WTC11 (cell line): ENCODE measurements around the gene HSDL2. TPM values are rescaled to one million over a fixed set of nuclear protein-coding genes. Genes with fewer than 3 reads are reported as not detected.

ENCODE experiments used
- ATAC-seq: fragments of 200-7000 bp; cut with Tn5 transposase; 2 replicates; pipeline ENCODE4 v1.10.0; 2021; ENCODE audit warnings: mild to moderate bottlenecking, moderate library complexity
- CTCF ChIA-PET: fragments of 300-600 bp; sonication (Branson Sonifier 250); formaldehyde crosslinking; loops from one replicate; lab custom pipeline; 2021; ENCODE audit warnings: antibody characterized with exemption; lab: Charles Lee
- POLR2A ChIA-PET: fragments of 350-600 bp; sonication (Branson Sonifier 250); formaldehyde crosslinking; loops from one replicate; lab custom pipeline; 2021; ENCODE audit warnings: antibody characterized with exemption; lab: Charles Lee
- DNase-seq: peaks from one replicate; pipeline ENCODE4 v3.0.0; 2021; ENCODE audit warnings: low spot score
- H3K27ac Mint-ChIP-seq: 2 replicates; pipeline ENCODE4 v1.8.0; 2021; ENCODE audit warnings: mixed read lengths
- H3K27me3 Mint-ChIP-seq: 2 replicates; pipeline ENCODE4 v1.8.0; 2021; ENCODE audit warnings: low read depth, mild to moderate bottlenecking, moderate library complexity, mixed read lengths
- H3K36me3 Mint-ChIP-seq: 2 replicates; pipeline ENCODE4 v1.8.0; 2021; ENCODE audit warnings: mixed read lengths
- H3K4me1 Mint-ChIP-seq: 2 replicates; pipeline ENCODE4 v1.8.0; 2022; ENCODE audit warnings: mixed read lengths
- H3K4me3 Mint-ChIP-seq: 2 replicates; pipeline ENCODE4 v1.8.0; 2021; ENCODE audit warnings: mild to moderate bottlenecking, moderate library complexity, mixed read lengths
- H3K9me3 Mint-ChIP-seq: 2 replicates; pipeline ENCODE4 v1.8.0; 2021; ENCODE audit warnings: mixed read lengths
- HMGA2 ChIP-seq: fragments of 250-450 bp; sonication (Bioruptor Pico); IDR thresholded peaks from 2 replicates; pipeline ENCODE4 v1.4.0; 2021; ENCODE audit warnings: mild to moderate bottlenecking, moderate library complexity
- RELA ChIP-seq: sonication (generic); formaldehyde crosslinking; IDR thresholded peaks from 2 replicates; pipeline ENCODE4 v1.8.1; 2022; ENCODE audit warnings: missing genetic modification reagents, mild to moderate bottlenecking, borderline replicate concordance
- TP53 ChIP-seq: sonication (generic); formaldehyde crosslinking; IDR thresholded peaks from 2 replicates; pipeline ENCODE4 v1.8.1; 2023; ENCODE audit warnings: mild to moderate bottlenecking, missing genetic modification reagents
- total RNA-seq: library from RNA; stranded (reverse); gene quantifications from 3 replicates; pipeline ENCODE4 v1.2.3, GENCODE V29; 2021
- TF ChIP-seq, protein P1 (sequence below): sonication (generic); formaldehyde crosslinking; IDR thresholded peaks from 2 replicates; pipeline ENCODE4 v1.8.0; 2023; ENCODE audit warnings: missing genetic modification reagents, mild to moderate bottlenecking, borderline replicate concordance
- TF ChIP-seq, protein P2 (sequence below): fragments of 250-450 bp; sonication (Bioruptor Pico); IDR thresholded peaks from 2 replicates; pipeline ENCODE4 v2.1.2; 2022; ENCODE audit warnings: mild to moderate bottlenecking, moderate library complexity
- TF ChIP-seq, protein P3 (sequence below): sonication (generic); formaldehyde crosslinking; IDR thresholded peaks from 2 replicates; pipeline ENCODE4 v1.8.1; 2022; ENCODE audit warnings: low read depth, missing genetic modification reagents, borderline replicate concordance
- TF ChIP-seq, protein P4 (sequence below): fragments of 250-450 bp; sonication (Bioruptor Pico); IDR thresholded peaks from 2 replicates; pipeline ENCODE4 v1.9.0; 2021; ENCODE audit warnings: mild to moderate bottlenecking

Gene HSDL2
- total RNA-seq, 1 experiment from 2014 or later = 13.8 TPM

DNA sequence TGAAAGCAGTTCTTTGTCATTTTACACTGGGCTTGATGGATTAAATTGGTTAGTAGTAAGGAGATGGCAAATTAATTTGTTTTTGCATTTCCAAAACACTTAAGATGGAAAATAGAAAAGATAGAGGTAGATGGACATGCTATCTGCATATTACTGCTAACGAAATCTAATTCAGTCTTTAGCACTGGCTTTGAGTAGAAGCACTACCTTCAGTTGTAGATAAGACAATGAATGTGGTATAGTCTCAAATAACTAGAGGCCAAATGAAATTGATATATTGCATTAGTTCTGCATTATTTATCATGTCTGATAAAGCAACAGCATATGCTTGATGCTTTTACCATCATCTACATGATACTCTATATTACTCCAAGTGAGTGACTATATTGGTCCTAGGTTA, 140.2 kb downstream of the HSDL2 start (continued):
- TF ChIP-seq, protein P1, sequence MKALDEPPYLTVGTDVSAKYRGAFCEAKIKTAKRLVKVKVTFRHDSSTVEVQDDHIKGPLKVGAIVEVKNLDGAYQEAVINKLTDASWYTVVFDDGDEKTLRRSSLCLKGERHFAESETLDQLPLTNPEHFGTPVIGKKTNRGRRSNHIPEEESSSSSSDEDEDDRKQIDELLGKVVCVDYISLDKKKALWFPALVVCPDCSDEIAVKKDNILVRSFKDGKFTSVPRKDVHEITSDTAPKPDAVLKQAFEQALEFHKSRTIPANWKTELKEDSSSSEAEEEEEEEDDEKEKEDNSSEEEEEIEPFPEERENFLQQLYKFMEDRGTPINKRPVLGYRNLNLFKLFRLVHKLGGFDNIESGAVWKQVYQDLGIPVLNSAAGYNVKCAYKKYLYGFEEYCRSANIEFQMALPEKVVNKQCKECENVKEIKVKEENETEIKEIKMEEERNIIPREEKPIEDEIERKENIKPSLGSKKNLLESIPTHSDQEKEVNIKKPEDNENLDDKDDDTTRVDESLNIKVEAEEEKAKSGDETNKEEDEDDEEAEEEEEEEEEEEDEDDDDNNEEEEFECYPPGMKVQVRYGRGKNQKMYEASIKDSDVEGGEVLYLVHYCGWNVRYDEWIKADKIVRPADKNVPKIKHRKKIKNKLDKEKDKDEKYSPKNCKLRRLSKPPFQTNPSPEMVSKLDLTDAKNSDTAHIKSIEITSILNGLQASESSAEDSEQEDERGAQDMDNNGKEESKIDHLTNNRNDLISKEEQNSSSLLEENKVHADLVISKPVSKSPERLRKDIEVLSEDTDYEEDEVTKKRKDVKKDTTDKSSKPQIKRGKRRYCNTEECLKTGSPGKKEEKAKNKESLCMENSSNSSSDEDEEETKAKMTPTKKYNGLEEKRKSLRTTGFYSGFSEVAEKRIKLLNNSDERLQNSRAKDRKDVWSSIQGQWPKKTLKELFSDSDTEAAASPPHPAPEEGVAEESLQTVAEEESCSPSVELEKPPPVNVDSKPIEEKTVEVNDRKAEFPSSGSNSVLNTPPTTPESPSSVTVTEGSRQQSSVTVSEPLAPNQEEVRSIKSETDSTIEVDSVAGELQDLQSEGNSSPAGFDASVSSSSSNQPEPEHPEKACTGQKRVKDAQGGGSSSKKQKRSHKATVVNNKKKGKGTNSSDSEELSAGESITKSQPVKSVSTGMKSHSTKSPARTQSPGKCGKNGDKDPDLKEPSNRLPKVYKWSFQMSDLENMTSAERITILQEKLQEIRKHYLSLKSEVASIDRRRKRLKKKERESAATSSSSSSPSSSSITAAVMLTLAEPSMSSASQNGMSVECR (CRISPR knock-in tag) = no peak
- TF ChIP-seq RELA (CRISPR knock-in tag) = no peak
- TF ChIP-seq HMGA2 (CRISPR knock-in tag) = no peak

DNA sequence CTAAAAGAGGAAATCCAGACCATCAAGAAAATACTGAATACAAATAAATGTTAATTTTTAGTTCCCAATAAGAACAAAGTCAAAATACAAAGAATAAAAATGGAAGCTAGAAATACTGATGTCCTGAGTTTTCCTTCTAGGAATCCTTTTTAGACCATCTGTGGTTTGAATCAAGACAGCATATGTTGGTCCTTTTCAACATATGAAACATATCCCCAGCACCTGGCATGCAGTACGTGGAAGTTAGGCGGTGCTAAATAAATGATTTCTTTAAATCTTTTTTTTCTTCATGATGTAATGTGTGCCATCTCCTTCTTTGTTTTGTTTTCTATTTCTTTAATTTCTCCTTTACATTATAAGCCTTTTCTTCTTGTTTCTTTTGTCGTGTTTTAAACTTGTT, 140.7 kb downstream of the HSDL2 start:
- TF ChIP-seq TP53 (CRISPR knock-in tag) = no peak
- TF ChIP-seq, protein P2, sequence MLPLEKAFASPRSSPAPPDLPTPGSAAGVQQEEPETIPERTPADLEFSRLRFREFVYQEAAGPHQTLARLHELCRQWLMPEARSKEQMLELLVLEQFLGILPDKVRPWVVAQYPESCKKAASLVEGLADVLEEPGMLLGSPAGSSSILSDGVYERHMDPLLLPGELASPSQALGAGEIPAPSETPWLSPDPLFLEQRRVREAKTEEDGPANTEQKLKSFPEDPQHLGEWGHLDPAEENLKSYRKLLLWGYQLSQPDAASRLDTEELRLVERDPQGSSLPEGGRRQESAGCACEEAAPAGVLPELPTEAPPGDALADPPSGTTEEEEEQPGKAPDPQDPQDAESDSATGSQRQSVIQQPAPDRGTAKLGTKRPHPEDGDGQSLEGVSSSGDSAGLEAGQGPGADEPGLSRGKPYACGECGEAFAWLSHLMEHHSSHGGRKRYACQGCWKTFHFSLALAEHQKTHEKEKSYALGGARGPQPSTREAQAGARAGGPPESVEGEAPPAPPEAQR (CRISPR knock-in tag) = no peak
- TF ChIP-seq, protein P3, sequence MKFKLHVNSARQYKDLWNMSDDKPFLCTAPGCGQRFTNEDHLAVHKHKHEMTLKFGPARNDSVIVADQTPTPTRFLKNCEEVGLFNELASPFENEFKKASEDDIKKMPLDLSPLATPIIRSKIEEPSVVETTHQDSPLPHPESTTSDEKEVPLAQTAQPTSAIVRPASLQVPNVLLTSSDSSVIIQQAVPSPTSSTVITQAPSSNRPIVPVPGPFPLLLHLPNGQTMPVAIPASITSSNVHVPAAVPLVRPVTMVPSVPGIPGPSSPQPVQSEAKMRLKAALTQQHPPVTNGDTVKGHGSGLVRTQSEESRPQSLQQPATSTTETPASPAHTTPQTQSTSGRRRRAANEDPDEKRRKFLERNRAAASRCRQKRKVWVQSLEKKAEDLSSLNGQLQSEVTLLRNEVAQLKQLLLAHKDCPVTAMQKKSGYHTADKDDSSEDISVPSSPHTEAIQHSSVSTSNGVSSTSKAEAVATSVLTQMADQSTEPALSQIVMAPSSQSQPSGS (CRISPR knock-in tag) = no peak
- TF ChIP-seq, protein P4, sequence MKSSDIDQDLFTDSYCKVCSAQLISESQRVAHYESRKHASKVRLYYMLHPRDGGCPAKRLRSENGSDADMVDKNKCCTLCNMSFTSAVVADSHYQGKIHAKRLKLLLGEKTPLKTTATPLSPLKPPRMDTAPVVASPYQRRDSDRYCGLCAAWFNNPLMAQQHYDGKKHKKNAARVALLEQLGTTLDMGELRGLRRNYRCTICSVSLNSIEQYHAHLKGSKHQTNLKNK (CRISPR knock-in tag) = no peak
- TF ChIP-seq HMGA2 (CRISPR knock-in tag) = no peak
- H3K9me3 Mint-ChIP-seq = no peaks in the 10 kb centered on the region
- H3K4me3 Mint-ChIP-seq = no peak overlapping the region
- H3K27me3 Mint-ChIP-seq = no peaks in the 10 kb centered on the region
- no peak overlapping the region for H3K27ac Mint-ChIP-seq
- ATAC-seq (no peak), DNase-seq (no peak)
- ChIA-PET POLR2A (no interaction called here), CTCF (no interaction called here)
- H3K36me3 Mint-ChIP-seq = no peaks in the 10 kb centered on the region
- H3K4me1 Mint-ChIP-seq = peaks cover 43% of the 10 kb centered on the region

Other genes starting within 250 kb of the HSDL2 start
- gene SUSD1, start 204.8 kb upstream of the HSDL2 start, total RNA-seq = 4.4 to 5.7 TPM (median 5.1 TPM) in 3 replicates
- gene PTBP3, start 46.5 kb upstream of the HSDL2 start, total RNA-seq = 97.5 to 108 TPM (median 100 TPM) in 3 replicates
- gene KIAA1958, start 106.7 kb downstream of the HSDL2 start, total RNA-seq = 41.0 to 43.6 TPM (median 42.7 TPM) in 3 replicates